ENCODE measurements around the gene MAP2K3.

MAP2K3 gene

GRCh38 chr17:21351366-21352065, 67.0 kb downstream of the MAP2K3 start:
- no peak for DNase-seq (ENCODE audit: low spot score)

GRCh38 chr17:21352221-21352980, 67.9 kb downstream of the MAP2K3 start:
- no peak for DNase-seq (ENCODE audit: low spot score)

- DNase-seq (ENCODE audit: low spot score), result no peak
Measured at GRCh38 chr17:21352981-21353265, 68.4 kb downstream of the MAP2K3 start.

- no peak for DNase-seq (ENCODE audit: low spot score)
Measured at GRCh38 chr17:21353326-21354010, 69.0 kb downstream of the MAP2K3 start.

- no peak for DNase-seq (ENCODE audit: low spot score)
Measured at GRCh38 chr17:21354796-21355385, 70.4 kb downstream of the MAP2K3 start.

- no peak for DNase-seq (ENCODE audit: low spot score)
Measured at GRCh38 chr17:21355586-21355985, 71.1 kb downstream of the MAP2K3 start.

- DNase-seq (ENCODE audit: low spot score), result no peak
Measured at GRCh38 chr17:21356537-21357127, 72.1 kb downstream of the MAP2K3 start.

GRCh38 chr17:21357281-21357680, 72.8 kb downstream of the MAP2K3 start:
- no peak for DNase-seq (ENCODE audit: low spot score)

GRCh38 chr17:21357696-21358656, 73.5 kb downstream of the MAP2K3 start:
- no peak for DNase-seq (ENCODE audit: low spot score)

- no peak for DNase-seq (ENCODE audit: low spot score)
Measured at GRCh38 chr17:21358682-21359482, 74.4 kb downstream of the MAP2K3 start.

GRCh38 chr17:21359483-21359840, 75.0 kb downstream of the MAP2K3 start:
- DNase-seq (ENCODE audit: low spot score), result no peak

GRCh38 chr17:21360048-21360447, 75.5 kb downstream of the MAP2K3 start:
- DNase-seq (ENCODE audit: low spot score), result no peak

- DNase-seq (ENCODE audit: low spot score), result no peak
Measured at GRCh38 chr17:21361020-21361809, 76.7 kb downstream of the MAP2K3 start.

GRCh38 chr17:21362331-21362931, 77.9 kb downstream of the MAP2K3 start:
- no peak for DNase-seq (ENCODE audit: low spot score)

GRCh38 chr17:21363776-21364642, 79.5 kb downstream of the MAP2K3 start:
- DNase-seq (ENCODE audit: low spot score), result no peak

All from cerebellar cortex (tissue), 1 donor.